HG03135 (cell line): ENCODE results near the gene TP53I11.

Experiments
- ATAC-seq: cut with Tn5 transposase; IDR thresholded peaks from one replicate; pipeline ENCODE4 v1.9.1; 2021; ENCODE audit warnings: mild to moderate bottlenecking, moderate library complexity; ENCODE audit not compliant: unreplicated experiment

TP53I11 gene

DNA sequence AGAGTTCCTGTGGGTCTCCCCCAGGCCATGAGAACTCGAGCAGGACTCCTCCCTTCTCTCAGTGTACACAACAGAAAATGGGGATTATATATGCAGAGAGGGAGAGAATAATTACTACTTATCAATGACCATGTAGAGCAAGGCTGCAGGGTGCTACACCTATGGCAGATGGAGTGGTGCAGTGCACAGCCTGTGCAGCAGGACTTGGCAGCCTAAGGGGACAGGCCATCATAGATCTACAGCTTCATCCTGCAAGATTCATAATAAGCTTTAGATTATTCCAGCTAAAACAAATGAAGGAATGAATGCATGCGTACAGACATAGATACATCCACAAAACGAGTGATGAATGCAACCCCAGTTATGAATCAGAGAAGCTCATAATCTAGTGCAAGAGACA is 8.4 kb upstream of the TP53I11 start:
- ATAC-seq = no peak

GRCh38 chr11:44957776-44958564 is 7.3 kb upstream of the TP53I11 start:
- no peak for ATAC-seq

DNA sequence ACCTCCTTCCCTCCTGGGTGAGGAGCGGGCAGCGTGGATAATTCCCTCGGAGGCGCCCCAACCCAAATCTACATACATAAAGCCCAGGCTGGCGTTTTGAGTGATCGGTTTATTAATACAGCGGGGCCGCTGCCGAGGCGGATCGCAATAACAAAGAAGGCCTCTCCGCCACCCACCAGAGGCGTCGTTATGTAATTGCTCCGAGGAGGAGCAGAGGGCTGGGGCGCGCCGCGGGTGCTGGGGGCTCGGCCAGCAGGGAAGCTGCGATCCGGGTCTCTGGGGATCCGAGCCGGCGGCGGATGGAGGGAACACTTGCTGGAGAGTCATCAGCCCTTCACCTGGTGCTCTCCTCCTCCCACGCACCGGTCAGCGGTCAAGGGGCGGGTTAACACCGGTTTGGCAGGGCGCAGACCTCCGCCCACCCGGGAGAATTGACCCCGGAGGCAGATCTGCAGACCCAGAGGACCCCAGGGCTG is 6.4 kb upstream of the TP53I11 start:
- ATAC-seq = no peak

DNA sequence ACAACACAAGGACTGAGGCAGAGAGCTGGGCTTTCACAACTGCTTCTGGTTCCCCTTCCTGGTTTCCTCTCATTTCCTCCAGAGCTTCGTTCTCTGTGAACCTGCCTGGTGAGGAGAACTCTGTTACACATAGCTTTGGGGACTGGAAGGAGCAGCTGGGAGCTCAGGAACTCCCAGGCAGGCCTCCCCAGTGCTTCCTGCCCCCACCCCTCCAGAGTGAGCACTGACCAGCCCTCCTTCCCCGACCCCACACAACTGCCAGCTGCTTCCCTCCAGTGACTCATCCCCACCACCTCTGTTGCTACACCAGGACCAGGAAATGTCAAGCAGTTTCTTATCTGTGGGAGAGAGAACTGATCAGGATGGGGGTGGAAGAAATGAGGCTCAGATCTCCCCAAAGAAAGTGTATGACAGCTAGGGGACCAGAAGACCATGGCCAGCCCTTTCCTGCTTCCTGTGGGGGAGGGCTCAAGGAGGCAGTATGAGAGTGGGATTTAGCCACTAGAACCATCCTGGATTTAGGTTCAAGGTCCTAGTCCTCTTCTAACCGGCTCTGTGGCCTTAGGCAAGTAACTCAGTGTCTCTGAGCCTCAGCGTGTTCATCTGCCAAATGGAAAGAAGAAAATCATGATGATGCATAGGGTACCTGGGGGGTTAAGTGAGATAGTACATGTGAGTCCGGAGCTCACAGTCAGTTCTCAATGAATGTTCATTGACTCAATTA is 4.5 kb upstream of the TP53I11 start:
- ATAC-seq = no peak

DNA sequence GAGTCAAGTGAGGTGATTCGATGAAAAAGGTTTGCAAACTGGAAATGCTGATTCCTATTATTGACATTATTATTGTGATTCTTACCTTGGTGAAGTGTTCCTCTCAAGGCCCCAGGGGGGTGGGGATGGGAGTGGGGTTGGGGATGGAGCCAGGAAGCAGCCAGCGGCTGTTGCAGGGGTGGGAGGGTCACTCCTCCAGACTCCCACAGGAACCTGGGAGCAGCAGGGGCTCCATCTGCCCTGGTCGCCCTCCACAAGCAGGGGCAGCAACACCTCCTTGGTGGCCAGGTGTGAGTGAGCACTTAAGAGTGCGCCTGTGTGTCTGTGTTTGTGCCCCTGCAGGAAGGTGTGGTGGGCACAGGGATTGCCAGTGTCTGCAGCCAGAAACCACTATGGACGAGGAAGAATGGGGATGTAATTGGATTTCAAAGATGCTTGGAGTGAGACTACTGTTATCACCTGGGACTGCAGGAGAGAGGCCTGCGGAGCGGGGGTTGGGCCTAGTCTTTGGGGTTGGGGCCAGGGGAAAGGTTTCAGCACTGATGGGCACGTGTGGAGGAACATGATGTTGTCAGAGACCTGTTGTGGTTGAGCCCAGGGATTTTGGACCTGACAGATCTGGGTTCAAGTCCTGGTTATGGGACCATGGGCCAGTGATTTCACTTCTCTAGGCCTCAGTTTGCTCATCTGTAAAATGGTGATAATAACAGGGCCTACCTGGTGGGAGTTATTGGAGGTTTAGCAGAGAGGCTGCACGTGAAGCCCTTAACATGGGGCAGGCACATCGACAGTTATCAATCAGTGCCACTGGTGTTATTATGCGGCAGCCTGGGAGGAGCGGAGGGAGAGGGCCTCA is 3.6 kb upstream of the TP53I11 start:
- no peak for ATAC-seq

DNA sequence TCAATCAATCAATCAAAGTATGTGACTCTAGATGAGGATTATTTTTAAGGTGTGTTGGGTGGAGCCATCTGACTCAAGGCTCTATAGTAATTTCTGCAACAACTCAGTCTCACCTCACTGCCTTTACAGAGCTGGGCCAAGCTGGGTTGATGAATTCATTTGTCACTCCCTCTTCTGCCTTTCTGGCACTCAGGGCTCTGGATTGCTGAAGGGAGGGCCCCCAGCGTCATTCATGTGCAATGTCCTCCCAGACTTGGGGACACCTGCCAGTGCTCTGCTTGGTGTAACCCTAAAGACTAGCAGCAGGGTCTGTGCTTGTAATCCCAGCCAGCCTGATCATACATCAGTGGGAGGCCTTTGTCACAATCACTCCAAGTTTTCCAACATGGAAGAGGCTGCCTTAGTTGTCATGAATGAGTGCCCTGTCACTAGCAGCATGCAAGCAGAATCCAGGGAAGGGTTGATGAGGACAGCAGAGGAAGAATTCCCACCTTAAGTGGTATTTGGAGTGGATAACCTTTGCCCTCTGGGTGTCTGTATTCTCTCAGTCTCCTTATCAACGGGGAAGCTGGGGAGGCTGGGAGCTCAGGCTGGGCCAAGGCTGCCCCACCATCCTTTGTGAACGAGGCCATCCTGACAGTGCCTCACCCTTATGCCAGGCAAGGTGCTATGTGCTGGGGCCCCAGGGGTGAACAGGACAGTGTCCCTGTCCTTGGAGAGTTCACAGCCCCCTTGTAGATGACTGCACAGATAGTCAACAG is 2.0 kb upstream of the TP53I11 start:
- ATAC-seq = no peak

DNA sequence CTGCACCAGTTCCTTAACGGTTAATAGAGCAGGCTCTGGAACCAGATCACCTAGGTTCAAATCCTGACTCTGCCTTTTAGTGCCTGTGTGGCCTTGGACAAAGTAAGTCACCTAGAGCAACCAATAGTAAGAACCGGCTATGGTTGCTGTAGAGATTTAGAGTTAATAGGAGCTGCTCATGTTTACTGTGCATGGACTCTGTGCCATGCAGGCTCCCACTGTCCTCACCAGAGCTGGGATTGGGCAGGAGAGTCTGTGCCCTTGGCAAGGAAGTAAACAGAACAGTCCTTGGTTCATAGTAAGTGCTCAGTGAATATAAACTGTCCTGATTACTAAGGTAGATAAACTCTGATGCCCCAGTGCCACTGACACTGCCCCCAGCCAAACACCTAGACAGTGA is 1.4 kb upstream of the TP53I11 start:
- no peak for ATAC-seq

GRCh38 chr11:44950031-44950624 is 555 bp downstream of the TP53I11 start:
- no peak for ATAC-seq

GRCh38 chr11:44949160-44950030 is 1.3 kb downstream of the TP53I11 start:
- no peak for ATAC-seq

DNA sequence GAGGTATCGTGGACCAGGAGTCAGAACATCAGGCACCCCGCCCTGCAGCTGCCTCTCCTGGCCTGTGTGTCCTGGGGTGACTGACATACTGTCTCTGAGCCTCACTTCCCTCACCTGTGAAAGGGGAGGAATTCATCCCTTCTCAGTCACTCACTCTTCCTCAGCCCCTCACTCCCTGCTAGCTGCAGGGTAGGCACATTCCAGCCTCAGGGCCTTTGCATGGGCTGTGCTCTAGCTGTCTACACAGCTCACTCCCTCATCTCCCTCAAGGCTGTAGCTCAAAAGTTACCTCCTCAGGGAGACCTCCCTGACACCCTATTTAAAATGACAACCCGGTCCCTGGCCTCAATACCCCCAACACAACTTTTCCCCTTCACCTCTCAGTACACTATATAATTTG is 2.5 kb downstream of the TP53I11 start:
- no peak for ATAC-seq

DNA sequence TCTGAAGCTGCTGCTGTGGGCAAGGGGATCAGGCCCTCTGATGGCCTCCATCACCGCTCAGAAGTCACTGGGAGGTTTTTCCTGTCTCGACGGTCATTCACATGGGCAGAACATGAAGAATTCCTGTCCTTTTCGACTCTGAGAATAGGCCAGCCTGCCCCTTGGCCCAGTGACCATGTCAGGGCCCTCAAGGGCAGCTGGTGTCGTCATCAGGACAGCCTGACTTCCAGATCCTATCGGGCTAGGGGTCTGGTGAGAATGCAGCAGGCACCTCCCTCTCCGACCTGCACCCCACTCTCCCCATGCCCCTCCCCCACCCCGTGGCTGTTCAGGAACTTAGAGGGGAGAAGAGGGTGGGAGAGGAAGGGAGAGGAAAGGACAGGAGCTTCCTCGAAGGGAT is 3.6 kb downstream of the TP53I11 start:
- ATAC-seq = no peak

GRCh38 chr11:44946263-44946662 is 4.4 kb downstream of the TP53I11 start:
- no peak for ATAC-seq

DNA sequence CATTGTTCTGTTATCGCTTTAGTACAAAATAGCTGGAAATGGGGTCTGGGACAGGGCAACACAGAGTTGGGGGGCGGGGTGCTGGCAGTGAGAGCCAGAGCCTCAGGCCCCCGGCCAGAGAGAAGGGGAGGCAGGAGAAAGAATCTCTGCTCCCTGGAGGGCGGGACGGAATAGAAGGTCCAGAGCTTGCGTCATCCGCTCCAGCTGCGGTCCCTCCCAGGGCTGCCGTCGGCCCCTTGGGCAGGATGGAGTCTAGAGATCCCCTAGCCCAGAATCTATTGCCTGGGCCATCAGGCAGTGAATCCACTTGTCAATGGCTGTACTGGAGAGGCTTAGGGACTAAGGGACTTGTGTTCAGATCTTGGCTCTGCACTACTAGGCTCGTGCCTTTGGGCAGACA is 5.0 kb downstream of the TP53I11 start:
- no peak for ATAC-seq

GRCh38 chr11:44944853-44945235 is 5.8 kb downstream of the TP53I11 start:
- no peak for ATAC-seq

DNA sequence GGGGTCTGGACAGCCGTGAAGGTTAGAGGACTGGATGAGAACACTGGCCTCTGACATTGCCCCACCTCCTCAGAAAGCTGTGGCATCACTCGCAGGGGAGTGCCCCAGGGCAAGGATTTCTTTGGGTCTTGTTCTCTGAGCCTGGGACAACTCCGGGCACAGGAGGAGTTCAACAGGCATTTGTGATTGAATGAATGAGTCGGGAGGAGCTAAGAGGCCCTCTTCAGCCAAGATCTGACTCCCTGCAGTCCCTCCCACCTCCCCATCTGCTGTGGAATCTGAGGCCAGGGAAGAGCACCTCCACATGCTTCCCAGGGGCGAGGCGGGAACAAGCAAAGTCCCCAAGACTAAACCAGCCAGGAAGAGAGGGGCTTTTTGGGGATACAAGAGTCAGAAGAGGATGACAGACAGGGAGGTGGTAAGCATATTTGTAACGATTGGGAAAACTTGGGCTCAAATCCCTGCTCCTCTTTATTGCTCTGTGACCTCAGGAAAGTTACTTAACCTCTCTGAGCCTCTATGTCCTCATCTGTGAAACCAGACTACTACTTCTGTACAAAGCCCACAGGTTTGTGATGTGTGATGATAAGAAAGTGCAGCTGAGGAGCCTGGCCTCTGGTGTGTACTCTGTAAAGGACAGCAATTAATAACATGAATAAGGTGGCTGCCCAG is 6.4 kb downstream of the TP53I11 start:
- ATAC-seq = no peak

- no peak for ATAC-seq
Measured at GRCh38 chr11:44943696-44944095, 7.0 kb downstream of the TP53I11 start.

DNA sequence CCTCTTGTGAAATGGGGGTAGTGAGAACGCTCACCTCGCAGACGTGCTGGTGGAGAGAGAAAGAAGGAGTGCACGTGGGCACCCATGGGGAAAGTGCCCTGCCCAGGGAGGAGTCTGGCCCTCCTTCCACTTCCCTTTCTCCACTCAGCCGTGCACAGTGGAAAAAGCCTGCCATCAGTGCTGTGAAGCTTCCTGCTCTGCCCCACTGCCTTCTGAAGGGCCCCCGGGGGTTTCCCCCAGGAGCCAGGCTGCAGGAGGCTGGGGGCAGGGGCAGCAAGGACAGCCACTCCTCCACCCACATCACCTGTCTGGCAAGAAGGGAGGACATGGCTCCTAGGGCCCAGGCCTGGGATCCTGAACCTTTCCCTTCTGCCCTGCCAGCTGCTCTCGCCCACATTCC is 7.6 kb downstream of the TP53I11 start:
- ATAC-seq = peak; percentile 52

DNA sequence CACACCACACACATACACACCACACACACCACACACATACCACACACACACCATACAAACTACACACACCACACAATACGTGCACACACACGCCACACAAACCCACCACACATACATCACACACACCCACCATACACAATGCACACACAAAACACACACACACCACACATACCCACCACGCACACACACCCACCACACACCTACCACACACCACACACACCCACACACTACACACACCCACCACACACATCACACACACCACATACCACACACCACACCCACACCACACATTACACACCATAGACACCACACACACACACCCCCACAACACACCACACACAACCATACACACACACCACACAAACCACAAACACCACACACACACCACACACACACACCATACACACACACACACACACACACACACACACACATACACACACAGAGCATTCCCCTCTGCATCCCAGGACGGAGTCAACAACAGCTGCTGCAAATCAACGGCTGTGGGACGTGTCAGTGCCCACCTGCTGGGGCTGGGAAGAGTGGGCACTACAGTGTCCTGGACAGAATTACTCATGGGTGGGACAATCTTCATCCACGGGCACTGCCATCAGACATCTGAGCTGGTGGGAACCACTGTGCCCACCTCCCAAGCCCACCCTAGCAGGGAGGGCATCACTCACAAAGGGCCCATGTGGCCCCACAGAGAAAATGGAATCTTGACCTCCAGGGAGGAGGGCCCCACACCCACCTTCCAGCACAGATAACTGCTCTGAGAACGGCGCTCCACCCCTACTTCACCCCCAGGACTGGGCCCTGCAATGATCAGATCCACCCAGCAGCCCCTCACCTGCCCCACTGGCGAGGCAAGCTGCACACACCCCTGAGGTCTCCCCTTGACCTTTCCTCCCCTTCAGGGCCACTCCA is 8.4 kb downstream of the TP53I11 start:
- ATAC-seq = no peak
